ENCODE measurements around the gene ASTN2.

The ASTN2 gene

DNA sequence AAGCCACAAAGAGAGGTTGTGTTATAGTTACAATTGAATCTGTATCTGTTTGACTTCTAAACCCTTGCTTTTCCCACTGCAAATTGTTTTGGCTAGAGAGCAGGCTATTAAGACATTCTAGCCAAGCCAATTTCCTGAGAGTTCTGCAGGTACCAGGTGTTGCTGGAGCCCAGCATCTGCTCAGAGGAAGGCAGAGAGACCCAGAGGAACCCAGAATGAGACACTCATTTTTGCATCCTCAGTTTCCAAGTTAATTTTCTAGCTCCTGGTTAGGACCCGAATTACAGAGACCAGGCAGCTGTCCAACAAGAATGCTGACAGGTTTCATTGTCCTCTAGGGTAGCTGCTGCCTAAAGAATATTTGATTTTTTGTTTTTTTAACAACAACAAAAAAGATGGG lies 461.6 kb downstream of the ASTN2 start:
- no peaks in the 10 kb centered on the region for H3K79me2 ChIP-seq (ENCODE audit: insufficient read depth, low read length)
- H3K4me3 ChIP-seq (ENCODE audit: low read depth in 1 of 2, low read length in 2 of 2), result no peak overlapping the region
- TF ChIP-seq, protein P1, sequence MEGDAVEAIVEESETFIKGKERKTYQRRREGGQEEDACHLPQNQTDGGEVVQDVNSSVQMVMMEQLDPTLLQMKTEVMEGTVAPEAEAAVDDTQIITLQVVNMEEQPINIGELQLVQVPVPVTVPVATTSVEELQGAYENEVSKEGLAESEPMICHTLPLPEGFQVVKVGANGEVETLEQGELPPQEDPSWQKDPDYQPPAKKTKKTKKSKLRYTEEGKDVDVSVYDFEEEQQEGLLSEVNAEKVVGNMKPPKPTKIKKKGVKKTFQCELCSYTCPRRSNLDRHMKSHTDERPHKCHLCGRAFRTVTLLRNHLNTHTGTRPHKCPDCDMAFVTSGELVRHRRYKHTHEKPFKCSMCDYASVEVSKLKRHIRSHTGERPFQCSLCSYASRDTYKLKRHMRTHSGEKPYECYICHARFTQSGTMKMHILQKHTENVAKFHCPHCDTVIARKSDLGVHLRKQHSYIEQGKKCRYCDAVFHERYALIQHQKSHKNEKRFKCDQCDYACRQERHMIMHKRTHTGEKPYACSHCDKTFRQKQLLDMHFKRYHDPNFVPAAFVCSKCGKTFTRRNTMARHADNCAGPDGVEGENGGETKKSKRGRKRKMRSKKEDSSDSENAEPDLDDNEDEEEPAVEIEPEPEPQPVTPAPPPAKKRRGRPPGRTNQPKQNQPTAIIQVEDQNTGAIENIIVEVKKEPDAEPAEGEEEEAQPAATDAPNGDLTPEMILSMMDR (IDR thresholded peaks at IDR 0.05; ENCODE audit: borderline replicate concordance, extremely low read depth, low read length, poor library complexity, severe bottlenecking), result no peak
- TF ChIP-seq EZH2 (IDR thresholded peaks at IDR 0.05; ENCODE audit: borderline replicate concordance, low read depth, low read length, severe bottlenecking), result no peak
- no peak overlapping the region for H3K9ac ChIP-seq (ENCODE audit: low read depth, low read length)
- H3K4me1 ChIP-seq (ENCODE audit: insufficient read depth, low read length), result no peaks in the 10 kb centered on the region
- no peaks in the 10 kb centered on the region for H4K20me1 ChIP-seq (ENCODE audit: insufficient read depth, low read length)
- ATAC-seq (ENCODE audit: insufficient read depth, low read depth), result no peak
- no peaks in the 10 kb centered on the region for H3K27me3 ChIP-seq (ENCODE audit: insufficient read depth, low read length, poor library complexity)
- no peak overlapping the region for H3K4me2 ChIP-seq (ENCODE audit: insufficient read depth, low read length)
- H3K36me3 ChIP-seq (ENCODE audit: insufficient read depth, low read length), result no peaks in the 10 kb centered on the region
- no peak overlapping the region for H2AFZ ChIP-seq (ENCODE audit: low read depth, low read length)
- DNase-seq, result no peak
- no peaks in the 10 kb centered on the region for H3K9me3 ChIP-seq (ENCODE audit: insufficient read depth, low read length, severe bottlenecking)
- no peak overlapping the region for H3K27ac ChIP-seq (ENCODE audit: low read length)

GRCh38 chr9:116952436-116952810 lies 462.4 kb downstream of the ASTN2 start:
- no peak overlapping the region for H3K4me2 ChIP-seq (ENCODE audit: insufficient read depth, low read length)
- no peaks in the 10 kb centered on the region for H3K36me3 ChIP-seq (ENCODE audit: insufficient read depth, low read length)
- H3K9me3 ChIP-seq (ENCODE audit: insufficient read depth, low read length, severe bottlenecking), result no peaks in the 10 kb centered on the region
- no peak overlapping the region for H3K9ac ChIP-seq (ENCODE audit: low read depth, low read length)
- H4K20me1 ChIP-seq (ENCODE audit: insufficient read depth, low read length), result no peaks in the 10 kb centered on the region
- no peak for DNase-seq
- no peaks in the 10 kb centered on the region for H3K79me2 ChIP-seq (ENCODE audit: insufficient read depth, low read length)
- no peak overlapping the region for H2AFZ ChIP-seq (ENCODE audit: low read depth, low read length)
- H3K27ac ChIP-seq (ENCODE audit: low read length), result no peak overlapping the region
- no peak for ATAC-seq (ENCODE audit: insufficient read depth, low read depth)
- H3K4me3 ChIP-seq (ENCODE audit: low read depth in 1 of 2, low read length in 2 of 2), result no peak overlapping the region
- TF ChIP-seq EZH2 (IDR thresholded peaks at IDR 0.05; ENCODE audit: borderline replicate concordance, low read depth, low read length, severe bottlenecking), result no peak
- TF ChIP-seq, protein P1 (IDR thresholded peaks at IDR 0.05; ENCODE audit: borderline replicate concordance, extremely low read depth, low read length, poor library complexity, severe bottlenecking), result no peak
- no peaks in the 10 kb centered on the region for H3K4me1 ChIP-seq (ENCODE audit: insufficient read depth, low read length)
- no peaks in the 10 kb centered on the region for H3K27me3 ChIP-seq (ENCODE audit: insufficient read depth, low read length, poor library complexity)

DNA sequence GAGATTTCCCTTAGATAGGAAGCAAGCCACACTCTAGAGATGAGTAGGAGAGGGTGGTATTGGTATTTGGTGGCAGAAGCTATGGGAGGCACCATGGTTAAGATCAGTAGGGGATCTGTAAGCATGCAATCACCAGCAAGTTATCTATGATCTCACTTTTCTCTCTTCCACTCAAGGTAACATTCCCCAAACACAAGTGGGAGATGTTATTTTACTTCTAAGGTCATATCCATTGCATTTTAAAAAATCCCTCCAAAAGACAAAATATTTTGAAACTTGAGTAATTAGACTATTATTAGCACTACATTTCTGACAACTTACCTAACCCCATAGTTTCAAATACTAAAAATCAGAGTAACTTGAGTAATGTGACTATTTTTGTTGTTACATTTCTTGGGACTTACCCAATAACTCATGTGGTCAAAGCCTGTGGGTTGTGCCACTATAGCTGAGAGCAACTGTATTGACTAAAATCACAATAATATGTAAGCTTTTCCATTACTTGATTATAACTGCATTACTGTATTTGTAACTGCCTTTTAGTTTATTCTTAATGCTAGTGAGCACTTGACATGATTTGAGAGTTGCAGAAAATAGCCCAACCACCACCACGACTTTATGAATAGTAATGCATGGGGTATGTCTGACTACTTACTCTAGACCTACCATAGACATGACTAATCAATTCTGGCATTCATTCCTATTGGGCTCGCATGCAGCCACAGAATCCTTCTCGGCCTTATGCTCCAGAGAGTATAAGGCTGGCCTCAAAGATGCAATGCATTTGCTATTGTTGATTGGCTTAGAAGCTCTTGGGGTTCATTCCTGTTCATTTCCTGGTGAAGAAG lies 463.0 kb downstream of the ASTN2 start:
- no peak overlapping the region for H3K27ac ChIP-seq (ENCODE audit: low read length)
- H3K9ac ChIP-seq (ENCODE audit: low read depth, low read length), result no peak overlapping the region
- H3K9me3 ChIP-seq (ENCODE audit: insufficient read depth, low read length, severe bottlenecking), result no peaks in the 10 kb centered on the region
- no peaks in the 10 kb centered on the region for H3K4me1 ChIP-seq (ENCODE audit: insufficient read depth, low read length)
- no peak for TF ChIP-seq EZH2 (IDR thresholded peaks at IDR 0.05; ENCODE audit: borderline replicate concordance, low read depth, low read length, severe bottlenecking)
- TF ChIP-seq, protein P1 (IDR thresholded peaks at IDR 0.05; ENCODE audit: borderline replicate concordance, extremely low read depth, low read length, poor library complexity, severe bottlenecking), result no peak
- no peaks in the 10 kb centered on the region for H3K36me3 ChIP-seq (ENCODE audit: insufficient read depth, low read length)
- H3K27me3 ChIP-seq (ENCODE audit: insufficient read depth, low read length, poor library complexity), result no peaks in the 10 kb centered on the region
- no peak overlapping the region for H3K4me2 ChIP-seq (ENCODE audit: insufficient read depth, low read length)
- no peak overlapping the region for H3K4me3 ChIP-seq (ENCODE audit: low read depth in 1 of 2, low read length in 2 of 2)
- no peak for ATAC-seq (ENCODE audit: insufficient read depth, low read depth)
- DNase-seq, result no peak
- no peaks in the 10 kb centered on the region for H3K79me2 ChIP-seq (ENCODE audit: insufficient read depth, low read length)
- H4K20me1 ChIP-seq (ENCODE audit: insufficient read depth, low read length), result no peaks in the 10 kb centered on the region
- no peak overlapping the region for H2AFZ ChIP-seq (ENCODE audit: low read depth, low read length)

All from DND-41 (cell line).